HEK293T (cell line): Measurements from ENCODE around the gene GBP1.

Experiments used
- ARNT ChIP-seq: fragments of 450-650 bp; IDR thresholded peaks from 2 replicates; pipeline ENCODE4 v1.6.1; 2017; ENCODE audit warnings: mild to moderate bottlenecking
- FOXK2 ChIP-seq: fragments of 450-650 bp; IDR thresholded peaks from 2 replicates; pipeline ENCODE4 v1.6.1; 2016; ENCODE audit warnings: mild to moderate bottlenecking
- FOXM1 ChIP-seq: fragments of 450-650 bp; IDR thresholded peaks from 2 replicates; pipeline ENCODE4 v1.6.1; 2017; ENCODE audit warnings: mild to moderate bottlenecking, borderline replicate concordance
- HDGF ChIP-seq: fragments of 450-650 bp; IDR thresholded peaks from 2 replicates; pipeline ENCODE4 v1.6.1; 2017; ENCODE audit warnings: antibody characterized with exemption, borderline replicate concordance

GRCh38 chr1:89023026-89023425 lies 42.0 kb downstream of the GBP1 start:
- TF ChIP-seq FOXM1 (no peak), ARNT (no peak), FOXK2 (no peak), HDGF (no peak)
